K562 (cell line): ENCODE data around the gene CMIP. TPM values are rescaled to one million over a fixed set of nuclear protein-coding genes. Genes with fewer than 3 reads are reported as not detected.

Source experiments
- EGR1 ChIP-seq: fragments of 450-650 bp; conservative IDR thresholded peaks from 2 replicates; pipeline ENCODE4 v1.6.1; 2017; ENCODE audit warnings: mild to moderate bottlenecking
- ETV5 ChIP-seq: sonication (generic); formaldehyde crosslinking; IDR thresholded peaks from 2 replicates; pipeline ENCODE4 v1.4.0; 2020; ENCODE audit warnings: low read depth, mild to moderate bottlenecking, missing genetic modification reagents
- HDAC8 ChIP-seq: fragments of 450-650 bp; IDR thresholded peaks from 2 replicates; pipeline ENCODE4 v1.6.1; 2016; ENCODE audit warnings: mild to moderate bottlenecking, missing genetic modification characterization, moderate library complexity, missing compliant biosample characterization
- IRF2 ChIP-seq: sonication (generic); formaldehyde crosslinking; IDR thresholded peaks from 2 replicates; pipeline ENCODE4 v1.8.1; 2022; ENCODE audit warnings: mild to moderate bottlenecking, missing genetic modification reagents
- KDM2B ChIP-seq: fragments of 250-450 bp; sonication (Bioruptor Pico); IDR thresholded peaks from 2 replicates; pipeline ENCODE4 v1.8.0; 2021; ENCODE audit warnings: mild to moderate bottlenecking, moderate library complexity
- PTBP1 ChIP-seq: fragments of 200-400 bp; formaldehyde crosslinking; IDR thresholded peaks from 2 replicates; pipeline ENCODE4 v1.6.1; 2017; ENCODE audit warnings: low read depth, low read length
- RBFOX2 ChIP-seq: fragments of 200-400 bp; formaldehyde crosslinking; IDR thresholded peaks from 2 replicates; pipeline ENCODE4 v1.6.1; 2017; ENCODE audit warnings: low read depth, mild to moderate bottlenecking, low read length, moderate library complexity
- RBM17 ChIP-seq: fragments of 200-400 bp; formaldehyde crosslinking; IDR thresholded peaks from 2 replicates; pipeline ENCODE4 v1.6.1; 2017; ENCODE audit warnings: low read depth, mild to moderate bottlenecking, low read length, borderline replicate concordance
- SP2 ChIP-seq: IDR thresholded peaks from 2 replicates; pipeline ENCODE4 v1.6.1; 2011; ENCODE audit warnings: mild to moderate bottlenecking, low read depth, low read length, moderate library complexity; ENCODE audit not compliant: poor library complexity, severe bottlenecking; ENCODE audit errors: extremely low read depth
- SRSF1 ChIP-seq: fragments of 200-400 bp; formaldehyde crosslinking; IDR thresholded peaks from 2 replicates; pipeline ENCODE4 v1.6.1; 2017; ENCODE audit warnings: mild to moderate bottlenecking, low read depth, low read length, moderate library complexity
- TEAD4 ChIP-seq, 2 experiments: sonication (generic) in 1 of 2; formaldehyde crosslinking in 1 of 2; IDR thresholded peaks; 2 replicates each; pipeline versions ENCODE4 v1.6.1 to v1.8.0; 2012 to 2022; ENCODE audit warnings: borderline replicate concordance in 1 of 2, inconsistent platforms in 1 of 2, low read length in 1 of 2, mild to moderate bottlenecking in 1 of 2, missing genetic modification reagents in 1 of 2
- U2AF2 ChIP-seq: fragments of 200-400 bp; formaldehyde crosslinking; optimal IDR thresholded peaks from 2 replicates; pipeline ENCODE3; 2017; ENCODE audit warnings: low read depth, mild to moderate bottlenecking, low read length
- ZNF282 ChIP-seq: sonication (generic); formaldehyde crosslinking; IDR thresholded peaks from 2 replicates; pipeline ENCODE4 v1.8.1; 2023; ENCODE audit warnings: missing genetic modification reagents
- ZNF644 ChIP-seq: fragments of 200-800 bp; sonication (Bioruptor generic); IDR thresholded peaks from 2 replicates; pipeline ENCODE4 v1.6.1; 2016; ENCODE audit warnings: low read depth, missing genetic modification characterization, missing compliant biosample characterization
- polyA plus RNA-seq, 8 experiments: library from polyadenylated mRNA; depleted of rRNA in 4 of 8; stranded (reverse) in 5 of 8; unstranded in 3 of 8; fragments of >200 nt; fragmentation: Nextera tagmentation in 2 of 8; fragmentation: Illumina TruSeq in 1 of 8; extraction: Ambion mirVana in 2 of 8; extraction: Trizol in 1 of 8; gene quantifications; 2 replicates each; pipeline versions ENCODE4 v1.2.1 to v1.2.3, GENCODE V29; 2011 to 2014; ENCODE audit warnings: inconsistent platforms in 1 of 8, missing spikeins in 1 of 8
- total RNA-seq, 7 experiments: library from RNA; depleted of rRNA in 6 of 7; stranded (reverse); fragments of >200 nt in 6 of 7; fragmentation: Illumina TruSeq in 2 of 7; extraction: Trizol in 2 of 7; gene quantifications; 2 replicates each; pipeline versions ENCODE4 v1.2.1 to v1.2.3, GENCODE V29; 2011 to 2021; ENCODE audit warnings: low replicate concordance in 1 of 7
- TF ChIP-seq, protein P1 (sequence below): fragments of 450-650 bp; formaldehyde crosslinking; IDR thresholded peaks from 2 replicates; pipeline ENCODE4 v1.4.0; 2022; ENCODE audit warnings: missing genetic modification characterization
- TF ChIP-seq, protein P2 (sequence below): fragments of 200-800 bp; sonication (Bioruptor generic); IDR thresholded peaks from 2 replicates; pipeline ENCODE4 v1.6.1; 2016; ENCODE audit warnings: missing genetic modification characterization, missing compliant biosample characterization
- TF ChIP-seq, protein P3 (sequence below): sonication (generic); formaldehyde crosslinking; IDR thresholded peaks from 2 replicates; pipeline ENCODE4 v1.8.0; 2022; ENCODE audit warnings: mild to moderate bottlenecking, missing genetic modification reagents

The CMIP gene
- total and polyA plus RNA-seq, 9 of the 15 experiments (the other 6 are each of a cell fraction or from before 2014, with no cell fraction given): 0.94 to 82.5 (median 10.3) TPM

DNA sequence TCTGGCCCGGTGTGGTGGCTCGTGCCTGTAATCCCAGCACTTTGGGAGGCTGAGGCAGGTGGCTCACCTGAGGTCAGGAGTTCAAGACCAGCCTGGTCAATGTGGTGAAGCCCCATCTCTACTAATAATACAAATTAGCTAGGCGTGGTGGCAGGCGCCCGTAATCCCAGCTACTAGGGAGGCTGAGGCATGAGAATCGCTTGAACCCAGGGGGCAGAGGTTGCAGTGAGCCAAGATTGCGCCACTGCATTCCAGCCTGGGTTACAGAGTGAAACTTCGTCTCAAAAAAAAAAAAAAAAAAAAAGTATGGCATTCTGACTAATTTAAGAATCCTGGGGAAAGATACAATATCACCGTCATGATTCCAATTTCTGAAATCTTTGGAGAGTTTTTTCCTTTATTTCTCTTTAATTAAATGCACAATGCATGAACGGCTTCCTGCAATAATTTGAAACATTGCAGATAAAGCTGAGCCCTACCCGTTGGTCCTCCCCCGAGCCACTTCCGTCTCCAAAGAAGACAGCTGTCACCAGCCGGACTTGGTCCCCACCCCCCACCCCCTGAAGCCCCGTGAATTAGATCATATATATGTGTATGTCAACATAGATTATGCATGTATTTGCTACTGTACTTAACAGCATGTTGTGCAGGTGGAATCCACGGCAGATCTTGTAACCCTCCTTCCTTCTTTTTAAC lies 191.8 kb downstream of the CMIP start (continued):
- TF ChIP-seq TEAD4 (IDR thresholded peaks at IDR 0.05; ENCODE audit: low read length) (no peak), TEAD4 (CRISPR knock-in tag; IDR thresholded peaks at IDR 0.05; ENCODE audit: borderline replicate concordance) (0 out of 2 replicates have a peak, but pooled peaks have one; percentile 20), U2AF2 (no peak), ETV5 (CRISPR knock-in tag) (peak; percentile 29; the same call in 1 of the 2 replicates), HDAC8 (no peak), RBM17 (no peak), PTBP1 (no peak), IRF2 (CRISPR knock-in tag) (no peak), ZNF282 (CRISPR knock-in tag) (no peak), SRSF1 (no peak), KDM2B (CRISPR knock-in tag) (no peak), ZNF644 (tag) (peak; percentile 29; the same call in 1 of the 2 replicates), SP2 (no peak), EGR1 (0 out of 2 replicates have a peak, but pooled peaks have one; percentile 14), RBFOX2 (0 out of 2 replicates have a peak, but pooled peaks have one; percentile 25)
- TF ChIP-seq, protein P1, sequence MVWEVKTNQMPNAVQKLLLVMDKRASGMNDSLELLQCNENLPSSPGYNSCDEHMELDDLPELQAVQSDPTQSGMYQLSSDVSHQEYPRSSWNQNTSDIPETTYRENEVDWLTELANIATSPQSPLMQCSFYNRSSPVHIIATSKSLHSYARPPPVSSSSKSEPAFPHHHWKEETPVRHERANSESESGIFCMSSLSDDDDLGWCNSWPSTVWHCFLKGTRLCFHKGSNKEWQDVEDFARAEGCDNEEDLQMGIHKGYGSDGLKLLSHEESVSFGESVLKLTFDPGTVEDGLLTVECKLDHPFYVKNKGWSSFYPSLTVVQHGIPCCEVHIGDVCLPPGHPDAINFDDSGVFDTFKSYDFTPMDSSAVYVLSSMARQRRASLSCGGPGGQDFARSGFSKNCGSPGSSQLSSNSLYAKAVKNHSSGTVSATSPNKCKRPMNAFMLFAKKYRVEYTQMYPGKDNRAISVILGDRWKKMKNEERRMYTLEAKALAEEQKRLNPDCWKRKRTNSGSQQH: no peak
- TF ChIP-seq, protein P2, sequence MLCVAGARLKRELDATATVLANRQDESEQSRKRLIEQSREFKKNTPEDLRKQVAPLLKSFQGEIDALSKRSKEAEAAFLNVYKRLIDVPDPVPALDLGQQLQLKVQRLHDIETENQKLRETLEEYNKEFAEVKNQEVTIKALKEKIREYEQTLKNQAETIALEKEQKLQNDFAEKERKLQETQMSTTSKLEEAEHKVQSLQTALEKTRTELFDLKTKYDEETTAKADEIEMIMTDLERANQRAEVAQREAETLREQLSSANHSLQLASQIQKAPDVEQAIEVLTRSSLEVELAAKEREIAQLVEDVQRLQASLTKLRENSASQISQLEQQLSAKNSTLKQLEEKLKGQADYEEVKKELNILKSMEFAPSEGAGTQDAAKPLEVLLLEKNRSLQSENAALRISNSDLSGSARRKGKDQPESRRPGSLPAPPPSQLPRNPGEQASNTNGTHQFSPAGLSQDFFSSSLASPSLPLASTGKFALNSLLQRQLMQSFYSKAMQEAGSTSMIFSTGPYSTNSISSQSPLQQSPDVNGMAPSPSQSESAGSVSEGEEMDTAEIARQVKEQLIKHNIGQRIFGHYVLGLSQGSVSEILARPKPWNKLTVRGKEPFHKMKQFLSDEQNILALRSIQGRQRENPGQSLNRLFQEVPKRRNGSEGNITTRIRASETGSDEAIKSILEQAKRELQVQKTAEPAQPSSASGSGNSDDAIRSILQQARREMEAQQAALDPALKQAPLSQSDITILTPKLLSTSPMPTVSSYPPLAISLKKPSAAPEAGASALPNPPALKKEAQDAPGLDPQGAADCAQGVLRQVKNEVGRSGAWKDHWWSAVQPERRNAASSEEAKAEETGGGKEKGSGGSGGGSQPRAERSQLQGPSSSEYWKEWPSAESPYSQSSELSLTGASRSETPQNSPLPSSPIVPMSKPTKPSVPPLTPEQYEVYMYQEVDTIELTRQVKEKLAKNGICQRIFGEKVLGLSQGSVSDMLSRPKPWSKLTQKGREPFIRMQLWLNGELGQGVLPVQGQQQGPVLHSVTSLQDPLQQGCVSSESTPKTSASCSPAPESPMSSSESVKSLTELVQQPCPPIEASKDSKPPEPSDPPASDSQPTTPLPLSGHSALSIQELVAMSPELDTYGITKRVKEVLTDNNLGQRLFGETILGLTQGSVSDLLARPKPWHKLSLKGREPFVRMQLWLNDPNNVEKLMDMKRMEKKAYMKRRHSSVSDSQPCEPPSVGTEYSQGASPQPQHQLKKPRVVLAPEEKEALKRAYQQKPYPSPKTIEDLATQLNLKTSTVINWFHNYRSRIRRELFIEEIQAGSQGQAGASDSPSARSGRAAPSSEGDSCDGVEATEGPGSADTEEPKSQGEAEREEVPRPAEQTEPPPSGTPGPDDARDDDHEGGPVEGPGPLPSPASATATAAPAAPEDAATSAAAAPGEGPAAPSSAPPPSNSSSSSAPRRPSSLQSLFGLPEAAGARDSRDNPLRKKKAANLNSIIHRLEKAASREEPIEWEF (CRISPR knock-in tag): no peak
- TF ChIP-seq, protein P3, sequence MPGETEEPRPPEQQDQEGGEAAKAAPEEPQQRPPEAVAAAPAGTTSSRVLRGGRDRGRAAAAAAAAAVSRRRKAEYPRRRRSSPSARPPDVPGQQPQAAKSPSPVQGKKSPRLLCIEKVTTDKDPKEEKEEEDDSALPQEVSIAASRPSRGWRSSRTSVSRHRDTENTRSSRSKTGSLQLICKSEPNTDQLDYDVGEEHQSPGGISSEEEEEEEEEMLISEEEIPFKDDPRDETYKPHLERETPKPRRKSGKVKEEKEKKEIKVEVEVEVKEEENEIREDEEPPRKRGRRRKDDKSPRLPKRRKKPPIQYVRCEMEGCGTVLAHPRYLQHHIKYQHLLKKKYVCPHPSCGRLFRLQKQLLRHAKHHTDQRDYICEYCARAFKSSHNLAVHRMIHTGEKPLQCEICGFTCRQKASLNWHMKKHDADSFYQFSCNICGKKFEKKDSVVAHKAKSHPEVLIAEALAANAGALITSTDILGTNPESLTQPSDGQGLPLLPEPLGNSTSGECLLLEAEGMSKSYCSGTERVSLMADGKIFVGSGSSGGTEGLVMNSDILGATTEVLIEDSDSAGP: no peak
